22Rv1 (cell line): ENCODE measurements around the gene GPAT3.

ENCODE experiments used
- CTCF ChIP-seq: fragments of 450-650 bp; IDR thresholded peaks from 2 replicates; pipeline ENCODE4 v1.5.1; 2017; ENCODE audit warnings: mild to moderate bottlenecking
- ZFX ChIP-seq: fragments of 450-650 bp; IDR thresholded peaks from 2 replicates; pipeline ENCODE4 v1.6.1; 2017; ENCODE audit warnings: antibody characterized with exemption, borderline replicate concordance

- TF ChIP-seq CTCF (no peak), ZFX (no peak)
These were observed 74.8 kb downstream of the GPAT3 start for GRCh38 chr4:83610729-83611128.
